H1 (cell line): ENCODE data around the gene PRDM2. TPM values are rescaled to one million over a fixed set of nuclear protein-coding genes. Genes with fewer than 3 reads are reported as not detected.

Experiments used
- ASH2L ChIP-seq: fragments of 200-600, 300-600 bp; sonication (generic); IDR thresholded peaks from one replicate; pipeline ENCODE4 v1.7.1; 2017; ENCODE audit warnings: low read length
- BCL11A ChIP-seq, 2 experiments: IDR thresholded peaks; one replicate each; pipeline ENCODE4 v1.6.1; 2011; ENCODE audit warnings: low read depth in 2 of 2, low read length in 2 of 2, mild to moderate bottlenecking in 2 of 2
- CBX5 ChIP-seq: fragments of 300-800, 300-1000 bp; sonication (generic); IDR thresholded peaks from 2 replicates; pipeline ENCODE4 v1.7.1; 2016; ENCODE audit warnings: antibody characterized with exemption, low read length, low read depth
- CEBPB ChIP-seq: IDR thresholded peaks from 2 replicates; pipeline ENCODE4 v1.6.1; 2012; ENCODE audit warnings: low read depth, low read length
- CHD7 ChIP-seq: fragments of 300-600 bp; sonication (generic); IDR thresholded peaks from 2 replicates; pipeline ENCODE4 v1.7.1; 2012; ENCODE audit warnings: low read length, moderate library complexity, mild to moderate bottlenecking, inconsistent platforms; ENCODE audit not compliant: insufficient replicate concordance
- FOSL1 ChIP-seq: IDR thresholded peaks from 2 replicates; pipeline ENCODE4 v1.6.1; 2011; ENCODE audit warnings: mild to moderate bottlenecking, low read depth, low read length, moderate library complexity; ENCODE audit not compliant: insufficient read depth
- JUN ChIP-seq: IDR thresholded peaks from 2 replicates; pipeline ENCODE4 v1.6.1; 2011; ENCODE audit warnings: low read depth, mild to moderate bottlenecking, improper control_type of control experiment, low read length
- RAD21 ChIP-seq, 2 experiments: IDR thresholded peaks in 1 of 2; conservative IDR thresholded peaks in 1 of 2; 2 replicates each; pipeline ENCODE4 v1.6.1; 2011; ENCODE audit warnings: low read depth in 2 of 2, low read length in 2 of 2, improper control_type of control experiment in 1 of 2, inconsistent platforms in 1 of 2, mild to moderate bottlenecking in 1 of 2, moderate library complexity in 1 of 2
- SP2 ChIP-seq: IDR thresholded peaks from 2 replicates; pipeline ENCODE4 v1.6.1; 2012; ENCODE audit warnings: mild to moderate bottlenecking, low read length, inconsistent platforms
- SP4 ChIP-seq: IDR thresholded peaks from 2 replicates; pipeline ENCODE4 v1.6.1; 2012; ENCODE audit warnings: low read length, inconsistent platforms
- SUZ12 ChIP-seq: fragments of 200-600 bp; sonication (generic); IDR thresholded peaks from 2 replicates; pipeline ENCODE4 v1.6.1; 2012; ENCODE audit warnings: mild to moderate bottlenecking, inconsistent platforms, low read length, moderate library complexity, mixed read lengths
- TAF7 ChIP-seq: optimal IDR thresholded peaks from 2 replicates; pipeline ENCODE3; 2011; ENCODE audit warnings: low read depth, mild to moderate bottlenecking, inconsistent platforms, low read length, moderate library complexity, borderline replicate concordance
- YY1 ChIP-seq: IDR thresholded peaks from 2 replicates; pipeline ENCODE4 v1.6.1; 2011; ENCODE audit warnings: low read depth, mild to moderate bottlenecking, low read length
- polyA plus RNA-seq, 7 experiments: library from polyadenylated mRNA; depleted of rRNA in 3 of 7; stranded (reverse) in 5 of 7; unstranded in 2 of 7; fragments of >200 nt in 5 of 7; fragments of 200-250 nt in 2 of 7; gene quantifications; 1 replicate in 5 of 7; 2 replicates in 1 of 7; 4 replicates in 1 of 7; pipeline versions ENCODE4 v1.2.1 to v1.2.3, GENCODE V29; 2011 to 2013; ENCODE audit warnings: missing spikeins in 2 of 7, mixed read lengths in 2 of 7
- total RNA-seq: library from RNA; stranded (reverse); fragmentation: NEBNext Ultra II Directional; extraction: Animal tissue kit (Norgen Biotek cat#: 25700); gene quantifications from 2 replicates; pipeline ENCODE4 v1.2.1, GENCODE V29; 2021

Gene PRDM2
- total and polyA plus RNA-seq, 2 of the 8 experiments (the other 6 are each of a cell fraction or from before 2014, with no cell fraction given): 5.8 to 21.2 TPM

- TF ChIP-seq CHD7 (no peak), TAF7 (no peak), FOSL1 (no peak), ASH2L (no peak), SUZ12 (no peak), RAD21 (IDR thresholded peaks at IDR 0.05 in 1 of 2, conservative IDR thresholded peaks at IDR 0.05 in 1 of 2; ENCODE audit: low read depth in 2 of 2, low read length in 2 of 2) (no peak), CBX5 (no peak), BCL11A (IDR thresholded peaks at IDR 0.05; ENCODE audit: low read depth in 2 of 2, low read length in 2 of 2) (no peak), SP4 (no peak), CEBPB (no peak), SP2 (no peak), JUN (no peak), YY1 (no peak)
Measured at GRCh38 chr1:13808729-13809131, 108.7 kb downstream of the PRDM2 start (continued).
